MM.1S (cell line): ENCODE results near the gene OPN3.

Experiments used
- DNase-seq: peaks from one replicate; pipeline ENCODE4 v3.0.0-alpha.2; 2015
- H2AFZ ChIP-seq: fragments of 300-600 bp; sonication (generic); 2 replicates; pipeline ENCODE4 v1.6.0; 2016; ENCODE audit warnings: antibody characterized with exemption, low read length
- H3F3A ChIP-seq: fragments of 300-600 bp; sonication (generic); 2 replicates; pipeline ENCODE4 v1.6.1; 2016; ENCODE audit warnings: mild to moderate bottlenecking, antibody characterized with exemption, low read length, moderate library complexity, mixed read lengths; ENCODE audit not compliant: insufficient read depth
- H3K27ac ChIP-seq: fragments of 300-600 bp; sonication (generic); 2 replicates; pipeline ENCODE4 v1.5.1; 2016; ENCODE audit warnings: mild to moderate bottlenecking, low read length
- H3K27me3 ChIP-seq: fragments of 300-600 bp; sonication (generic); replicated peaks from 2 replicates; pipeline ENCODE4 v1.6.0; 2016; ENCODE audit warnings: low read length; ENCODE audit not compliant: insufficient read depth
- H3K36me3 ChIP-seq: fragments of 300-600 bp; sonication (generic); replicated peaks from 2 replicates; pipeline ENCODE4 v1.6.1; 2016; ENCODE audit warnings: mild to moderate bottlenecking, low read length, mixed read lengths; ENCODE audit not compliant: insufficient read depth
- H3K4me1 ChIP-seq: fragments of 300-600 bp; sonication (generic); 2 replicates; pipeline ENCODE4 v1.6.1; 2016; ENCODE audit warnings: low read length, mixed read lengths
- H3K4me2 ChIP-seq: fragments of 300-600 bp; sonication (generic); 2 replicates; pipeline ENCODE4 v1.6.0; 2016; ENCODE audit warnings: low read depth, low read length
- H3K4me3 ChIP-seq: fragments of 300-600 bp; sonication (generic); 2 replicates; pipeline ENCODE4 v1.5.1; 2016; ENCODE audit warnings: low read length, mixed read lengths
- H3K79me2 ChIP-seq: fragments of 300-600 bp; sonication (generic); 2 replicates; pipeline ENCODE4 v1.6.1; 2016; ENCODE audit warnings: mixed run types, low read length, mixed read lengths
- H3K9ac ChIP-seq: fragments of 300-600 bp; sonication (generic); 2 replicates; pipeline ENCODE4 v1.6.1; 2016; ENCODE audit warnings: low read length, mixed read lengths
- H3K9me2 ChIP-seq: fragments of 300-600 bp; sonication (generic); replicated peaks from 2 replicates; pipeline ENCODE4 v1.6.1; 2016; ENCODE audit warnings: mild to moderate bottlenecking, low read length, mixed read lengths; ENCODE audit not compliant: insufficient read depth
- H3K9me3 ChIP-seq: fragments of 300-600 bp; sonication (generic); replicated peaks from 2 replicates; pipeline ENCODE4 v1.6.1; 2016; ENCODE audit warnings: mild to moderate bottlenecking, low read length, mixed read lengths; ENCODE audit not compliant: insufficient read depth
- H4K20me1 ChIP-seq: fragments of 300-600 bp; sonication (generic); 2 replicates; pipeline ENCODE4 v1.6.1; 2016; ENCODE audit warnings: mild to moderate bottlenecking, low read length, moderate library complexity, mixed read lengths; ENCODE audit not compliant: insufficient read depth
- CTCF ChIP-seq: fragments of 300-600 bp; sonication (generic); IDR thresholded peaks from 2 replicates; pipeline ENCODE4 v1.5.1; 2016; ENCODE audit warnings: antibody characterized with exemption, low read length, mixed read lengths
- EZH2 ChIP-seq: fragments of 300-600 bp; sonication (generic); optimal IDR thresholded peaks from 2 replicates; pipeline ENCODE3; 2017; ENCODE audit warnings: low read depth, mild to moderate bottlenecking, antibody characterized with exemption, low read length, mixed read lengths
- EZH2phosphoT487 ChIP-seq: fragments of 300-600 bp; sonication (generic); IDR thresholded peaks from 2 replicates; pipeline ENCODE4 v1.6.1; 2018; ENCODE audit warnings: antibody characterized with exemption, low read length

The OPN3 gene

GRCh38 chr1:241674805-241675384, 34.7 kb upstream of the OPN3 start:
- no peak for TF ChIP-seq CTCF
- TF ChIP-seq EZH2: no peak
- no peak for TF ChIP-seq EZH2phosphoT487
- DNase-seq: no peak
- H3K4me3 ChIP-seq: no peak overlapping the region
- peaks cover 14% of the 10 kb centered on the region for H3F3A ChIP-seq
- no peaks in the 10 kb centered on the region for H3K9me3 ChIP-seq
- no peaks in the 10 kb centered on the region for H3K9me2 ChIP-seq
- no peaks in the 10 kb centered on the region for H3K79me2 ChIP-seq
- H3K27me3 ChIP-seq: no peaks in the 10 kb centered on the region
- H3K36me3 ChIP-seq: no peaks in the 10 kb centered on the region
- H2AFZ ChIP-seq: no peak overlapping the region
- no peaks in the 10 kb centered on the region for H4K20me1 ChIP-seq
- no peak overlapping the region for H3K27ac ChIP-seq
- H3K9ac ChIP-seq: no peak overlapping the region
- H3K4me2 ChIP-seq: no peak overlapping the region
- H3K4me1 ChIP-seq: peaks cover 37% of the 10 kb centered on the region

- Histone ChIP-seq H3K27me3 (no peaks in the 10 kb centered on the region), H3K4me3 (no peak overlapping the region), H3K36me3 (no peaks in the 10 kb centered on the region), H3F3A (peaks cover 2% of the 10 kb centered on the region), H3K4me2 (no peak overlapping the region), H4K20me1 (no peaks in the 10 kb centered on the region), H3K9me3 (no peaks in the 10 kb centered on the region), H3K9me2 (no peaks in the 10 kb centered on the region), H3K4me1 (peaks cover 15% of the 10 kb centered on the region), H3K9ac (no peak overlapping the region), H3K27ac (no peak overlapping the region), H2AFZ (no peak overlapping the region), H3K79me2 (no peaks in the 10 kb centered on the region)
- no peak for TF ChIP-seq EZH2
- TF ChIP-seq CTCF: no peak
- TF ChIP-seq EZH2phosphoT487: no peak
- DNase-seq: no peak
These were observed 32.1 kb upstream of the OPN3 start for GRCh38 chr1:241672301-241672700.

- no peak overlapping the region for H2AFZ ChIP-seq
- H3K4me2 ChIP-seq: no peak overlapping the region
- H3K9ac ChIP-seq: no peak overlapping the region
- no peaks in the 10 kb centered on the region for H3K36me3 ChIP-seq
- peaks cover 10% of the 10 kb centered on the region for H3K4me1 ChIP-seq
- no peak overlapping the region for H3K27ac ChIP-seq
- DNase-seq: no peak
- TF ChIP-seq EZH2: no peak
- no peak for TF ChIP-seq CTCF
- no peak for TF ChIP-seq EZH2phosphoT487
- H3K4me3 ChIP-seq: no peak overlapping the region
- no peaks in the 10 kb centered on the region for H3K9me3 ChIP-seq
- H3K9me2 ChIP-seq: no peaks in the 10 kb centered on the region
- H4K20me1 ChIP-seq: no peaks in the 10 kb centered on the region
- H3K79me2 ChIP-seq: no peaks in the 10 kb centered on the region
- no peaks in the 10 kb centered on the region for H3K27me3 ChIP-seq
- no peaks in the 10 kb centered on the region for H3F3A ChIP-seq
These were observed 26.2 kb upstream of the OPN3 start for GRCh38 chr1:241666419-241666818.
